IMR-90 (cell line): ENCODE results near the gene GPR108. TPM values are rescaled to one million over a fixed set of nuclear protein-coding genes. Genes with fewer than 3 reads are reported as not detected.

Experiments
- ATAC-seq: fragments of 200-7000 bp; cut with Tn5 transposase; 2 replicates; pipeline ENCODE4 v1.9.1; 2020; ENCODE audit warnings: low read depth, mild to moderate bottlenecking, moderate library complexity
- BruUV-seq: library from RNA; stranded (reverse); fragments of 400-500 nt; replicated peaks from 2 replicates; lab custom pipeline; 2021; lab: Mats Ljungman, UMichigan
- CTCF ChIA-PET: fragments of 300-600 bp; formaldehyde crosslinking; extraction: SDS; loops from one replicate; lab custom pipeline; 2021; ENCODE audit warnings: antibody characterized with exemption; lab: Yijun Ruan, JAX
- POLR2A ChIA-PET: fragments of 300-600 bp; sonication (Branson Sonifier 250); formaldehyde crosslinking; loops from one replicate; lab custom pipeline; 2022; ENCODE audit warnings: antibody characterized with exemption; ENCODE audit not compliant: unreplicated experiment; lab: Charles Lee
- DNase-seq: peaks from one replicate; pipeline ENCODE4 v3.0.0; 2013
- H2AFZ ChIP-seq: replicated peaks from 2 replicates; pipeline ENCODE3; 2013; ENCODE audit warnings: low read length, mild to moderate bottlenecking; ENCODE audit not compliant: poor library complexity
- H2AK5ac ChIP-seq: 2 replicates; pipeline ENCODE4 v1.6.1; 2013; ENCODE audit warnings: low read depth, low read length, inconsistent platforms
- H2AK9ac ChIP-seq: replicated peaks from 2 replicates; pipeline ENCODE3; 2013; ENCODE audit warnings: mild to moderate bottlenecking, low read depth, low read length, moderate library complexity; ENCODE audit not compliant: poor library complexity
- H2BK120ac ChIP-seq: 2 replicates; pipeline ENCODE4 v1.6.1; 2013; ENCODE audit warnings: low read depth, low read length, inconsistent platforms
- H2BK15ac ChIP-seq: 3 replicates; pipeline ENCODE4 v1.6.1; 2013; ENCODE audit warnings: low read depth, low read length, inconsistent platforms
- H2BK20ac ChIP-seq: 2 replicates; pipeline ENCODE4 v1.6.1; 2013; ENCODE audit warnings: low read depth, mild to moderate bottlenecking, inconsistent platforms, low read length, moderate library complexity
- H2BK5ac ChIP-seq: 2 replicates; pipeline ENCODE4 v1.6.1; 2013; ENCODE audit warnings: mild to moderate bottlenecking, low read depth, low read length, inconsistent platforms; ENCODE audit not compliant: poor library complexity, severe bottlenecking
- H3K14ac ChIP-seq: replicated peaks from 2 replicates; pipeline ENCODE4 v1.6.1; 2013; ENCODE audit warnings: low read depth, low read length, inconsistent platforms
- H3K18ac ChIP-seq: 2 replicates; pipeline ENCODE4 v1.6.1; 2013; ENCODE audit warnings: low read depth, low read length, control low read depth
- H3K23ac ChIP-seq: 2 replicates; pipeline ENCODE4 v1.6.1; 2013; ENCODE audit warnings: low read depth, low read length, inconsistent platforms
- H3K27ac ChIP-seq: 2 replicates; pipeline ENCODE4 v1.5.1; 2013; ENCODE audit warnings: mild to moderate bottlenecking, control low read depth, low read length; ENCODE audit not compliant: insufficient read depth
- H3K27me3 ChIP-seq: 2 replicates; pipeline ENCODE4 v1.6.1; 2013; ENCODE audit warnings: low read length; ENCODE audit not compliant: control insufficient read depth, insufficient read depth
- H3K36me3 ChIP-seq: 2 replicates; pipeline ENCODE4 v1.6.1; 2013; ENCODE audit warnings: low read length, mixed read lengths; ENCODE audit not compliant: control insufficient read depth, insufficient read depth
- H3K4ac ChIP-seq: 2 replicates; pipeline ENCODE4 v1.6.1; 2013; ENCODE audit warnings: low read depth, low read length, inconsistent platforms
- H3K4me1 ChIP-seq: 2 replicates; pipeline ENCODE4 v1.6.1; 2013; ENCODE audit warnings: low read length, mixed read lengths; ENCODE audit not compliant: control insufficient read depth, insufficient read depth
- H3K4me2 ChIP-seq: 2 replicates; pipeline ENCODE4 v1.6.1; 2013; ENCODE audit warnings: low read depth, mild to moderate bottlenecking, control low read depth, low read length, moderate library complexity
- H3K4me3 ChIP-seq: 2 replicates; pipeline ENCODE4 v1.5.1; 2013; ENCODE audit warnings: low read depth, mild to moderate bottlenecking, control low read depth, low read length, moderate library complexity; ENCODE audit not compliant: insufficient read depth
- H3K56ac ChIP-seq: 2 replicates; pipeline ENCODE4 v1.6.1; 2013; ENCODE audit warnings: low read length, inconsistent platforms; ENCODE audit not compliant: insufficient read depth; ENCODE audit errors: extremely low read depth
- H3K79me1 ChIP-seq, 2 experiments: 2 replicates each; pipeline ENCODE4 v1.6.1; 2013; ENCODE audit warnings: low read length in 2 of 2, inconsistent platforms in 1 of 2, low read depth in 1 of 2
- H3K9ac ChIP-seq: 2 replicates; pipeline ENCODE4 v1.6.1; 2013; ENCODE audit warnings: low read depth, low read length, control low read depth
- H3K9me1 ChIP-seq: 2 replicates; pipeline ENCODE4 v1.6.1; 2013; ENCODE audit warnings: low read length, inconsistent platforms; ENCODE audit not compliant: insufficient read depth
- H3K9me3 ChIP-seq: 2 replicates; pipeline ENCODE4 v1.6.1; 2013; ENCODE audit warnings: low read length; ENCODE audit not compliant: control insufficient read depth, insufficient read depth
- H4K20me1 ChIP-seq: 2 replicates; pipeline ENCODE4 v1.6.1; 2013; ENCODE audit warnings: low read length, inconsistent platforms; ENCODE audit not compliant: insufficient read depth
- H4K5ac ChIP-seq: 2 replicates; pipeline ENCODE4 v1.6.1; 2013; ENCODE audit warnings: mild to moderate bottlenecking, low read depth, low read length, control low read depth
- H4K8ac ChIP-seq, 2 experiments: 2 replicates each; pipeline ENCODE4 v1.6.1; 2013; ENCODE audit warnings: low read depth in 2 of 2, low read length in 2 of 2, control low read depth in 1 of 2, inconsistent platforms in 1 of 2
- H4K91ac ChIP-seq: 2 replicates; pipeline ENCODE4 v1.6.1; 2013; ENCODE audit warnings: low read depth, low read length, inconsistent platforms; ENCODE audit not compliant: insufficient read depth
- BHLHE40 ChIP-seq: fragments of 150-350 bp; IDR thresholded peaks from 2 replicates; pipeline ENCODE4 v1.6.1; 2016; ENCODE audit warnings: mild to moderate bottlenecking, low read depth, low read length
- CEBPB ChIP-seq: IDR thresholded peaks from 2 replicates; pipeline ENCODE4 v1.6.1; 2012; ENCODE audit warnings: low read depth, low read length, improper control_type of control experiment
- CHD1 ChIP-seq: IDR thresholded peaks from 2 replicates; pipeline ENCODE4 v1.6.1; 2012; ENCODE audit warnings: low read depth, low read length, improper control_type of control experiment
- FOS ChIP-seq: fragments of 150-350 bp; IDR thresholded peaks from 2 replicates; pipeline ENCODE4 v1.6.1; 2016; ENCODE audit warnings: low read depth, low read length
- MAFK ChIP-seq: IDR thresholded peaks from 2 replicates; pipeline ENCODE4 v1.6.1; 2012; ENCODE audit warnings: low read depth, low read length, improper control_type of control experiment
- MAZ ChIP-seq: IDR thresholded peaks from 2 replicates; pipeline ENCODE4 v1.6.1; 2012; ENCODE audit warnings: low read depth, mild to moderate bottlenecking, low read length, improper control_type of control experiment, moderate library complexity, borderline replicate concordance
- MXI1 ChIP-seq: IDR thresholded peaks from 2 replicates; pipeline ENCODE4 v1.6.1; 2012; ENCODE audit warnings: low read depth, mild to moderate bottlenecking, low read length, moderate library complexity, borderline replicate concordance
- NFE2L2 ChIP-seq: fragments of 150-350 bp; IDR thresholded peaks from 2 replicates; pipeline ENCODE4 v1.6.1; 2016; ENCODE audit warnings: low read depth, mild to moderate bottlenecking, low read length
- POLR2A ChIP-seq: IDR thresholded peaks from 2 replicates; pipeline ENCODE4 v1.6.1; 2012; ENCODE audit warnings: mild to moderate bottlenecking, low read depth, low read length
- RAD21 ChIP-seq: IDR thresholded peaks from 2 replicates; pipeline ENCODE4 v1.6.1; 2012; ENCODE audit warnings: low read length, improper control_type of control experiment
- RCOR1 ChIP-seq: IDR thresholded peaks from 2 replicates; pipeline ENCODE4 v1.6.1; 2012; ENCODE audit warnings: mild to moderate bottlenecking, low read length, improper control_type of control experiment; ENCODE audit not compliant: insufficient replicate concordance
- RFX5 ChIP-seq: IDR thresholded peaks from 2 replicates; pipeline ENCODE4 v1.8.0; 2012; ENCODE audit warnings: low read depth, mild to moderate bottlenecking, low read length, moderate library complexity
- SMC3 ChIP-seq: fragments of 150-350 bp; IDR thresholded peaks from 2 replicates; pipeline ENCODE4 v1.6.1; 2016; ENCODE audit warnings: low read depth, mild to moderate bottlenecking, antibody characterized with exemption, low read length, moderate library complexity
- whole genome bisulfite sequencing, 2 experiments: methylation state at CpG; one replicate each; pipeline versions ENCODE4 v1.1.5 to v1.1.7; 2013; ENCODE audit warnings: missing lambda C conversion rate in 2 of 2; ENCODE audit not compliant: insufficient read length in 1 of 2; ENCODE audit errors: extremely low coverage in 2 of 2; 5-methylcytosine and 5-hydroxymethylcytosine counted together
- dilution Hi-C: fragments of 300-500 bp; cut with HindIII; formaldehyde crosslinking; loops from one replicate; pipeline ENCODE4 v1.14.3; 2018; ENCODE audit warnings: low sequenced_read_pairs; ENCODE audit not compliant: unreplicated experiment
- in situ Hi-C: fragments of 300-500 bp; cut with MboI; formaldehyde crosslinking; loops from 3 replicates; pipeline ENCODE4 v1.14.3; 2019; ENCODE audit warnings: low sequenced_read_pairs, inconsistent platforms, mixed read lengths
- intact Hi-C: fragments of 100-400 bp; cut with micrococcal nuclease; formaldehyde crosslinking; loops from 2 replicates; pipeline ENCODE4 v1.10.0; 2022
- polyA plus RNA-seq, 3 experiments: library from polyadenylated mRNA; depleted of rRNA; stranded (reverse); fragments of >200 nt; gene quantifications; 2 replicates each; pipeline ENCODE4 v1.2.3, GENCODE V29; 2012; ENCODE audit warnings: low replicate concordance in 1 of 3
- total RNA-seq: library from RNA; depleted of rRNA; stranded (reverse); fragments of >200 nt; gene quantifications from 2 replicates; pipeline ENCODE4 v1.2.3, GENCODE V29; 2012
- TF ChIP-seq, protein P1 (sequence below): fragments of 150-350 bp; IDR thresholded peaks from 2 replicates; pipeline ENCODE4 v1.6.1; 2016; ENCODE audit warnings: low read depth, mild to moderate bottlenecking, low read length, moderate library complexity, borderline replicate concordance
- TF ChIP-seq, protein P2 (sequence below): conservative IDR thresholded peaks from 2 replicates; pipeline ENCODE4 v1.5.1; 2012; ENCODE audit warnings: mild to moderate bottlenecking, low read depth, low read length, improper control_type of control experiment
- TF ChIP-seq, protein P3 (sequence below): fragments of 150-350 bp; IDR thresholded peaks from 2 replicates; pipeline ENCODE4 v1.6.1; 2017; ENCODE audit warnings: mild to moderate bottlenecking, antibody characterized with exemption, low read length, low read depth

GPR108 gene
- total and polyA plus RNA-seq, 2 of the 4 experiments (the other 2 are of a cell fraction) = 28.0 to 38.9 TPM

DNA sequence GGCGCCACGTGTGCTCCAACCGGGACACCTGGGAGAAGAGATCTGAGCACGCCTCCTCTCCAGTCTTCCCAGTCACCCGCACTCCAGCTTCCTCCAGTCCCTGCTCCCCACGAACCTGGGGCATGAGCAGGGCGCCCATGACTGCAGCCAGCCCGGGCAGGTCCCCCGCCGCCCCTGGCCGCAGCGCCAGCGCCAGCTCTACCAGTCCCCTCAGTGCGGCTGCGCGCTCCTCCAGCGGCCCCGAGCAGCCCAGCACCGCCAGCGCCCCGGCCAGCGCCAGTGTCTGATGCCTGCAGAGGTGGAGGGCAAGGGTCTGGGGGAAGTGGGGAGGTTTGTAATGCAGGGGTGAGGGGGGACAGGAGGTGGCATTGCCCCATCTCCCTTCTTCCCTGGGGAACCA is 16.8 kb upstream of the GPR108 start:
- H2AK9ac ChIP-seq = no peak overlapping the region
- no peak overlapping the region for H2AFZ ChIP-seq
- POLR2A ChIA-PET = no interaction called here
- no peaks in the 10 kb centered on the region for H3K9me1 ChIP-seq
- in situ Hi-C loops = no loop called here
- no peak overlapping the region for H2BK5ac ChIP-seq
- no peak overlapping the region for H2BK15ac ChIP-seq
- H2BK20ac ChIP-seq = no peak overlapping the region
- H3K14ac ChIP-seq = no peak overlapping the region
- H3K36me3 ChIP-seq = peaks cover 30% of the 10 kb centered on the region
- no peak overlapping the region for H3K23ac ChIP-seq
- no peak for TF ChIP-seq RFX5
- TF ChIP-seq, protein P1, sequence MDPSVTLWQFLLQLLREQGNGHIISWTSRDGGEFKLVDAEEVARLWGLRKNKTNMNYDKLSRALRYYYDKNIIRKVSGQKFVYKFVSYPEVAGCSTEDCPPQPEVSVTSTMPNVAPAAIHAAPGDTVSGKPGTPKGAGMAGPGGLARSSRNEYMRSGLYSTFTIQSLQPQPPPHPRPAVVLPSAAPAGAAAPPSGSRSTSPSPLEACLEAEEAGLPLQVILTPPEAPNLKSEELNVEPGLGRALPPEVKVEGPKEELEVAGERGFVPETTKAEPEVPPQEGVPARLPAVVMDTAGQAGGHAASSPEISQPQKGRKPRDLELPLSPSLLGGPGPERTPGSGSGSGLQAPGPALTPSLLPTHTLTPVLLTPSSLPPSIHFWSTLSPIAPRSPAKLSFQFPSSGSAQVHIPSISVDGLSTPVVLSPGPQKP = no peak
- TF ChIP-seq BHLHE40 = no peak
- TF ChIP-seq CEBPB = no peak
- TF ChIP-seq, protein P2, sequence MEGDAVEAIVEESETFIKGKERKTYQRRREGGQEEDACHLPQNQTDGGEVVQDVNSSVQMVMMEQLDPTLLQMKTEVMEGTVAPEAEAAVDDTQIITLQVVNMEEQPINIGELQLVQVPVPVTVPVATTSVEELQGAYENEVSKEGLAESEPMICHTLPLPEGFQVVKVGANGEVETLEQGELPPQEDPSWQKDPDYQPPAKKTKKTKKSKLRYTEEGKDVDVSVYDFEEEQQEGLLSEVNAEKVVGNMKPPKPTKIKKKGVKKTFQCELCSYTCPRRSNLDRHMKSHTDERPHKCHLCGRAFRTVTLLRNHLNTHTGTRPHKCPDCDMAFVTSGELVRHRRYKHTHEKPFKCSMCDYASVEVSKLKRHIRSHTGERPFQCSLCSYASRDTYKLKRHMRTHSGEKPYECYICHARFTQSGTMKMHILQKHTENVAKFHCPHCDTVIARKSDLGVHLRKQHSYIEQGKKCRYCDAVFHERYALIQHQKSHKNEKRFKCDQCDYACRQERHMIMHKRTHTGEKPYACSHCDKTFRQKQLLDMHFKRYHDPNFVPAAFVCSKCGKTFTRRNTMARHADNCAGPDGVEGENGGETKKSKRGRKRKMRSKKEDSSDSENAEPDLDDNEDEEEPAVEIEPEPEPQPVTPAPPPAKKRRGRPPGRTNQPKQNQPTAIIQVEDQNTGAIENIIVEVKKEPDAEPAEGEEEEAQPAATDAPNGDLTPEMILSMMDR = no peak
- TF ChIP-seq RCOR1 = no peak
- no peak for TF ChIP-seq MAFK
- no peak for TF ChIP-seq RAD21
- no peak for TF ChIP-seq POLR2A
- TF ChIP-seq, protein P3, sequence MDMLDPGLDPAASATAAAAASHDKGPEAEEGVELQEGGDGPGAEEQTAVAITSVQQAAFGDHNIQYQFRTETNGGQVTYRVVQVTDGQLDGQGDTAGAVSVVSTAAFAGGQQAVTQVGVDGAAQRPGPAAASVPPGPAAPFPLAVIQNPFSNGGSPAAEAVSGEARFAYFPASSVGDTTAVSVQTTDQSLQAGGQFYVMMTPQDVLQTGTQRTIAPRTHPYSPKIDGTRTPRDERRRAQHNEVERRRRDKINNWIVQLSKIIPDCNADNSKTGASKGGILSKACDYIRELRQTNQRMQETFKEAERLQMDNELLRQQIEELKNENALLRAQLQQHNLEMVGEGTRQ = no peak
- no peak for TF ChIP-seq FOS
- no peak for TF ChIP-seq CHD1
- no peak for TF ChIP-seq NFE2L2
- TF ChIP-seq MXI1 = no peak
- TF ChIP-seq SMC3 = no peak
- no peak for TF ChIP-seq MAZ
- dilution Hi-C loops = no loop called here
- H4K20me1 ChIP-seq = no peaks in the 10 kb centered on the region
- no peak overlapping the region for H3K9ac ChIP-seq
- no peak overlapping the region for H3K27ac ChIP-seq
- no peak overlapping the region for H3K56ac ChIP-seq
- no peak overlapping the region for H3K4ac ChIP-seq
- WGBS, 2 experiments = 100% methylated on average over 4 of the region's 22 CpGs; no CpG with 5 or more reads in 1 of the 2 experiments
- no peaks in the 10 kb centered on the region for H3K27me3 ChIP-seq
- BruUV-seq = no TSS peak
- H3K4me2 ChIP-seq = no peak overlapping the region
- H2AK5ac ChIP-seq = no peak overlapping the region
- intact Hi-C loops = no loop called here
- H3K9me3 ChIP-seq = no peaks in the 10 kb centered on the region
- H4K5ac ChIP-seq = no peak overlapping the region
- no peaks in the 10 kb centered on the region for H3K4me1 ChIP-seq
- H4K91ac ChIP-seq = no peak overlapping the region
- no peak overlapping the region for H3K18ac ChIP-seq
- no peak overlapping the region for H3K4me3 ChIP-seq
- ATAC-seq (no peak), DNase-seq (no peak)
- no peak overlapping the region for H4K8ac ChIP-seq
- no peak overlapping the region for H2BK120ac ChIP-seq
- CTCF ChIA-PET = no interaction called here
- peaks cover 0 to 3% of the 10 kb centered on the region in 2 experiments; a peak in 1 of 4 replicates for H3K79me1 ChIP-seq
